ENCODE results near the gene STARD3. TPM values are rescaled to one million over a fixed set of nuclear protein-coding genes. Genes with fewer than 3 reads are reported as not detected.

STARD3 gene
- total RNA-seq, 1 donor from 2014 or later = 31.9 TPM

- no peak for DNase-seq (ENCODE audit: low read depth)
Measured at GRCh38 chr17:39604911-39605491, 31.9 kb upstream of the STARD3 start.

- no peak for DNase-seq (ENCODE audit: low read depth)
Measured at GRCh38 chr17:39605492-39606433, 31.2 kb upstream of the STARD3 start.

GRCh38 chr17:39606434-39607056, 30.4 kb upstream of the STARD3 start:
- no peak for DNase-seq (ENCODE audit: low read depth)

GRCh38 chr17:39607057-39607850, 29.7 kb upstream of the STARD3 start:
- no peak for DNase-seq (ENCODE audit: low read depth)

GRCh38 chr17:39607851-39608130, 29.2 kb upstream of the STARD3 start, which contains the start of gene NEUROD2:
TSS of gene NEUROD2 (minus strand) at chr17:39607920. CDS start at chr17:39606599, 1,321 bp downstream.
- no peak for DNase-seq (ENCODE audit: low read depth)

- no peak for DNase-seq (ENCODE audit: low read depth)
Measured at GRCh38 chr17:39608142-39608981, 28.6 kb upstream of the STARD3 start.

- no peak for DNase-seq (ENCODE audit: low read depth)
Measured at GRCh38 chr17:39609416-39610025, 27.4 kb upstream of the STARD3 start.

- DNase-seq (ENCODE audit: low read depth) = no peak
Measured at GRCh38 chr17:39611401-39612112, 25.4 kb upstream of the STARD3 start.

- DNase-seq (ENCODE audit: low read depth) = no peak
Measured at GRCh38 chr17:39612291-39612894, 24.6 kb upstream of the STARD3 start.

GRCh38 chr17:39612935-39613464, 23.9 kb upstream of the STARD3 start:
- no peak for DNase-seq (ENCODE audit: low read depth)

GRCh38 chr17:39614545-39615157, 22.3 kb upstream of the STARD3 start:
- no peak for DNase-seq (ENCODE audit: low read depth)

GRCh38 chr17:39615434-39615833, 21.5 kb upstream of the STARD3 start:
- DNase-seq (ENCODE audit: low read depth) = no peak

GRCh38 chr17:39617100-39617445, 19.9 kb upstream of the STARD3 start:
- no peak for DNase-seq (ENCODE audit: low read depth)

GRCh38 chr17:39617446-39618245, 19.3 kb upstream of the STARD3 start:
- peak; percentile 40 for DNase-seq (ENCODE audit: low read depth)

- DNase-seq (ENCODE audit: low read depth) = no peak
Measured at GRCh38 chr17:39618246-39618913, 18.6 kb upstream of the STARD3 start.

GRCh38 chr17:39618956-39619785, 17.8 kb upstream of the STARD3 start:
- no peak for DNase-seq (ENCODE audit: low read depth)

- DNase-seq (ENCODE audit: low read depth) = no peak
Measured at GRCh38 chr17:39619786-39620101, 17.2 kb upstream of the STARD3 start.
